HG03575 (cell line): ENCODE measurements around the gene TMPRSS11D.
A peak's percentile ranks its signal among the peaks of the same experiment; 100 is the strongest.

Source experiments
- ATAC-seq: cut with Tn5 transposase; IDR thresholded peaks from one replicate; pipeline ENCODE4 v1.9.1; 2021; ENCODE audit not compliant: unreplicated experiment, insufficient number of reproducible peaks, low FRiP score; ENCODE audit errors: extremely low read depth

TMPRSS11D gene

GRCh38 chr4:67892905-67893304, 9.1 kb upstream of the TMPRSS11D start:
- ATAC-seq, result no peak

GRCh38 chr4:67892253-67892652, 8.5 kb upstream of the TMPRSS11D start:
- no peak for ATAC-seq

DNA sequence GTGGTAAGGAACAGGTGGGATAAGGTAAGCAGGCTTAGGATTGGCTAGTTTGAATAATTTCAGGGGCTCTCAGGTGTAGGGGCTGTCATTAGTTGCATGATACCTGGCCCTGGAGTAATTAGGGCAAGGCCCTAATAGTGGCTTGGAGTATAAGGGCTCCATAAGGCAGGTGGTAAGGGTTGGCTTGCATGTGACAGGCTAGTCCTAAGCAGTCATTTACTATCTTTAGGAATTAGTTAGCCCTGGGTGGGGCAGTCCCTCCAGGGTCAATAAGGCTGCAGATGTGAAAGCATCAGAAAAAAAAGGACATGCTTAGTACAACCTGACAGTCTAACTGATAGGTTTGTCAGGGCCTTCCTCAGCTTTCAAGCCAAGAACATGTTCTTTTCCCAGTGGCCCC, 7.8 kb upstream of the TMPRSS11D start:
- ATAC-seq, result no peak

- no peak for ATAC-seq
These were observed 2.5 kb upstream of the TMPRSS11D start for GRCh38 chr4:67886281-67886680.

- no peak for ATAC-seq
These were observed 2.0 kb upstream of the TMPRSS11D start for GRCh38 chr4:67885762-67886161.

DNA sequence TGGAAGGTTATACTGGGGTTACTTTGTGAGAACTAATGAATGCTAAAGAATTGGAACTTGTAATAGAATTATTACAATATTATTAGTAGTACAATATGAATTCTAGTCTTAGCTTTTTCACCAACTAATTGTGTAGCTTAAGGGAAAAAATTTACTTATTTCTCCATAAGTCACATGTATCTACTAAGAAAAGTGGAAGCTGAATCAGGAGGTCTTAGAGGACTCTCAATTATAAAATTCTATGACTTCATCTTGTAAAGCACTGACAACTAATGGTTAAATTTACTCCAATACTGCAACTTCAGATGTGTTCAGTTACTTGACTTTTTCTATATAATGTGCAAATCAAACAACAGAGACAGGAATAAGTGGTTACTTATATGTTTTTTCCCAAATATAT, 899 bp upstream of the TMPRSS11D start:
- no peak for ATAC-seq

DNA sequence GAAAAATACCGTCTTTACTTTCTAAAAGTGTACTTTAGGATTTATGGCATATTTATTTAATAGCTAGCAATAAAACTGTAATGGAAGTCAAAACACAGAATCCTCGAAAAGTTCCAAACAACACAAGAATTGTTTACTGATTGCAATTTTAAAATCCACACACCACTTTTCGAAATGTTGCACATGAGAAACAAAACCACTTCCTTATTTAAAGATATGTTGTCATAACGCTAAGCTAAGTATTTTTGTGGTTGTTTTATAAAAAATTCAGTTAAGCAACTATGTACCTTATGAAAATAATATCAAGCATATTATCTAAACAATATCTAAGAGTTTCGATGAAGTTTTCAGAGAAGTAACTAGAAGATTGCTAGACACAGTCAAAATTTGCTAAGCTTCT, 344 bp downstream of the TMPRSS11D start:
- no peak for ATAC-seq

GRCh38 chr4:67880866-67881610, 2.8 kb downstream of the TMPRSS11D start:
- ATAC-seq, result no peak

DNA sequence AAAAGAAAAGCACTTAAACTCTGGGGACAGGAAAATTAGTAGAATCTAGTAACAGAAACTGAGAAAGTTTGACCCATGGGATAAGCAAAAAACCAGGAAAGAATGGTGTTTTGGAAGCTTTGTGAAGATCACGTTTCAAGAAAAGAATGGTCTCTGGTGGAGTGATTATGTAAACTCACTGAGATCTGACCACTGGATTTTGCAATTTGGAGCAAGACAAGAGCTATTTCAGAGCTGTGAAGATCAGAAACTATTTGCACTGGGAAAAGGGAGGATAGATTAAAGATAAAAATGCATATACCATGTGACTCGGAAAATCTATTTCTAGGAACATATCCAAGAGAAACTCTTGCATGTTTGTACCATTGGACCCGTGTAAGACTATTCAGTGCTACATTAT, 4.3 kb downstream of the TMPRSS11D start:
- no peak for ATAC-seq

GRCh38 chr4:67877086-67877485, 6.7 kb downstream of the TMPRSS11D start:
- no peak for ATAC-seq

GRCh38 chr4:67874986-67875385, 8.8 kb downstream of the TMPRSS11D start:
- no peak for ATAC-seq

- no peak for ATAC-seq
These were observed 10.7 kb downstream of the TMPRSS11D start for GRCh38 chr4:67873116-67873515.

- ATAC-seq, result peak; percentile 77
These were observed 11.9 kb downstream of the TMPRSS11D start for GRCh38 chr4:67871867-67872266.

- ATAC-seq, result no peak
These were observed 14.1 kb downstream of the TMPRSS11D start for GRCh38 chr4:67869580-67870190.

DNA sequence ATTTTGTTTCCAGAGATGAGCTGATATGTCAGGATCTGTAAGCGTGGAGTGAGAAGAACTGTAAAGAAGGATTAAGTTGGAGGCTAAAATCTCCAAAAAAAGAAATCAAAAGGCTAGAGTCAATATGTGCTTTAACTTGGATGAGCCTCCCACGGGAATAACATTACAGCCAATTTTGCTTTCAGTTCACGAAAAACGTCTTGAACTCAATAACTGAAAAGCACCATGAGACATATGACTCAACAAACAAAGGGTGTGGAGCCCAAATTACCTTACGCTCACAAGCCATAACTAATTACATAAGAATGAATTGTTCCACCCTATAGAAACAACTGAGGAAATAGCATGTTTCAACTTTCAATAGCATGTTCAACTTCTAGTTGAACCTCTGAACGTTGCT, 22.3 kb downstream of the TMPRSS11D start:
- no peak for ATAC-seq

DNA sequence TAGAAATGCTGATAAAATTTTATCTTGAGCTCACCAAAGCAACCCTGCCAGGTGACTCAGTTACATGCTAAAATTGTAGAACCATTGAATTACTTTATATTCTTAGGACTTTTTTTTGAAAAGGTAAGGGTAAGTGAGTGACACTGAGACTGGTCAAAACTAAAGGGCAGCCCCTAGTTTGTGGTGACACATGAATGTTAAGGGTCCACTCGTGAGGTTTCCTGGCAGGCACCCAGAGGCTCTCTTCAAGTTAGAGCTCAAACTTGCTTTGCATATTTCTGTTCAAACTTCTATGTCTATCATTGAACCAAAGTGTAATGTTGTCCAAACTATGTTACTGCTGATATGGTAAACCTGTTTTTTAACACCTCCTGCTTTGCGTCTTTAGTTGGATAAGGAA, 30.5 kb downstream of the TMPRSS11D start:
- no peak for ATAC-seq

DNA sequence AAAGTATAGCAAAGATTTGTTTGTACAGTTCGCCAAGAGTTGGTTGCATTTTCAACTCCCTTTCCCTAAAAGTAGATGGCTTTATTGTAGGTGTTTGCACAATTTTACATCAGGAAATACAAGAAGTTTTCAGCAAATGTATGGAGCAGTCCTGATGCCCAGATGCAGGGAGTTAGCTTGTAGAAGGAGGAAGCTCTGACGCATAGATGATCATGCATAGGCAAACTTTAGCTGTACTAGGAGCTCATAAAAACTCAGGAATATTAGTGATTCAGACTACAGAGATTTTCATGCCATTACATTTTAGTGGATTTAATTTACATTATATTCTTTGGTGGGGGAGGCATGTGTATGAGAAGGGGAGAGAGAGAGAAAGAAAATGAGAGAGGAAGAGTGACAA, 62.9 kb downstream of the TMPRSS11D start:
- no peak for ATAC-seq

- ATAC-seq, result no peak
These were observed 73.8 kb downstream of the TMPRSS11D start for GRCh38 chr4:67810011-67810410.

GRCh38 chr4:67809502-67809901, 74.3 kb downstream of the TMPRSS11D start:
- no peak for ATAC-seq

GRCh38 chr4:67796810-67797209, 87.0 kb downstream of the TMPRSS11D start:
- ATAC-seq, result no peak

DNA sequence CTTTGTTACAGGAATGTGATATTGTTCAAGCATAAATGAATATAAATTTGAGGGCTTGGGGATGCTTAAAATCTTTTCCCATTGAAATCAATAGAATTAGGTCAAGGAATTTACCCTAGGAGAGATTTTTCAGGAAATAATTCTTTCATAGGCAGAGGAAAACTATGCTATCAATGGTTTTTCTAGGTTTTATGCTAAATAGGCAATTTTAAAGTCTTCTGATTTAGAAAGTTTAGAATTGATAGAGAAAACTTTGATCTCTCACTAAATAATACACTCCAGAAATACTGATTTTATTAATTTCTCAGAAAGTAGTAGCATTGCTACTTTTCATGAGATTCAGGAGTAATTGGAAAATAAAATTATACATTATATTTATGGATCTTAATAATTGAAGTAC, 93.1 kb downstream of the TMPRSS11D start:
- no peak for ATAC-seq
